CD4-positive, alpha-beta T cell treated with Interleukin-12 subunit alpha and Interleukin-12 subunit beta, for 1 hour (primary cell): ENCODE results near the gene PPP1CA.

Experiments
- DNase-seq: peaks from one replicate; pipeline ENCODE4 v3.0.0-alpha.2; 2020

Gene PPP1CA

GRCh38 chr11:67379061-67380058, 22.3 kb downstream of the PPP1CA start:
- DNase-seq = no peak

DNA sequence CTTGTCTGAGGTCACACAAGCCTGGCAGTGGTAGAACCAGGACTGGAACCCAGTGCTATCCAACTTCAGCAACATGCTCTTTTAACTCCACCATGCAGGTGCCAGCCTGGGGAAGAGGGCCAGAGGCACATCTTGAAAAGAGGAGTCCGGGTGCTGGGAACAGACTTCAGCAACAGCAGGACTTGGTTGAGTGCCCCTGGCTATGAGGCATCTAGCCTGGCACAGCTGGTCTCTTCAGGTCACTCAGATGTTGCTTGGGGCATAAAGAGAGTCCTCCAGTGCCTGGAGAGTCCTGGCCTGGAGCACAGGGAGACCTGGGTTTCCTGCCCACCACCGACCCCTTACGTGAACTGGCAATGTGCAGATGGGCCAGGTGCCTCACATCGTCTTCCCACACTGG, 23.1 kb downstream of the PPP1CA start:
- DNase-seq = no peak

- no peak for DNase-seq
These were observed 24.5 kb downstream of the PPP1CA start for GRCh38 chr11:67376873-67377808.

- DNase-seq = no peak
These were observed 25.4 kb downstream of the PPP1CA start for GRCh38 chr11:67376063-67376820.

DNA sequence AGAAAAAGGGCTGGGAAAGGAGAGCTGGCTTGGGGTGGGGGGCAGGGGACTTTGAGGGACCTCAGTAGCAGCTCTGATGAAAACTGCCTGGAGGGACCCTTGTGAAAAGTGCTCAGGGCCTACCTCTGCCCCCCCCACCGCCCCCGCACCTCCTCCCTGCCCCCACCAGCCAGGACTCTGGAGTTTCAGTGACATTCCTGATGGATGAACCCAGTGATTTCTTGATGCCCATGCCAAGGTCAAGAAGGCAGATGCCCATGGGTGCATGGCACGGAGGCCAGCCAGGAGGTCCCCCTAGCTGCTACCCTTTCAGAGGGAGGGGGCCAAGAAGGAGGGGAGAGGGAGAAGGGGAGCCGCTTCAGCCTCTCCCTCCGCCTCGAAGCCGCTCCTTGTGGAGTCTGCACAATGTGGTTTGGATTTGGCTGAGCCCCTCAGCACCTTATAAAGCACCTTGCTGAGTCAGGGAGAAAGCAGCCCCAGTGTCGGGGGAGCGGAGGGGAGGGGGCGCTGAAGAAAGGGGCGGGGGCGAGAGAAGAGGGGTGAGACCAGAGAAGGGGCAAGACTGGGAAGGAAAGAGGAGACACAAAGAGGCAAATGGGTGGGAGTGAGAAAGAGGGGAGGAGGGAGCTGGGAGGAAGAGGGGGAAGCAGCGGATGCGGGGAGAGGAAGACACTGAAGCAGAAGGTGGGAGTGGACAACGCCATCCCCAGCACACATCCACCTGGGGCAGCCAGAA, 26.2 kb downstream of the PPP1CA start:
- DNase-seq = no peak

GRCh38 chr11:67374571-67375281, 26.9 kb downstream of the PPP1CA start:
- no peak for DNase-seq

DNA sequence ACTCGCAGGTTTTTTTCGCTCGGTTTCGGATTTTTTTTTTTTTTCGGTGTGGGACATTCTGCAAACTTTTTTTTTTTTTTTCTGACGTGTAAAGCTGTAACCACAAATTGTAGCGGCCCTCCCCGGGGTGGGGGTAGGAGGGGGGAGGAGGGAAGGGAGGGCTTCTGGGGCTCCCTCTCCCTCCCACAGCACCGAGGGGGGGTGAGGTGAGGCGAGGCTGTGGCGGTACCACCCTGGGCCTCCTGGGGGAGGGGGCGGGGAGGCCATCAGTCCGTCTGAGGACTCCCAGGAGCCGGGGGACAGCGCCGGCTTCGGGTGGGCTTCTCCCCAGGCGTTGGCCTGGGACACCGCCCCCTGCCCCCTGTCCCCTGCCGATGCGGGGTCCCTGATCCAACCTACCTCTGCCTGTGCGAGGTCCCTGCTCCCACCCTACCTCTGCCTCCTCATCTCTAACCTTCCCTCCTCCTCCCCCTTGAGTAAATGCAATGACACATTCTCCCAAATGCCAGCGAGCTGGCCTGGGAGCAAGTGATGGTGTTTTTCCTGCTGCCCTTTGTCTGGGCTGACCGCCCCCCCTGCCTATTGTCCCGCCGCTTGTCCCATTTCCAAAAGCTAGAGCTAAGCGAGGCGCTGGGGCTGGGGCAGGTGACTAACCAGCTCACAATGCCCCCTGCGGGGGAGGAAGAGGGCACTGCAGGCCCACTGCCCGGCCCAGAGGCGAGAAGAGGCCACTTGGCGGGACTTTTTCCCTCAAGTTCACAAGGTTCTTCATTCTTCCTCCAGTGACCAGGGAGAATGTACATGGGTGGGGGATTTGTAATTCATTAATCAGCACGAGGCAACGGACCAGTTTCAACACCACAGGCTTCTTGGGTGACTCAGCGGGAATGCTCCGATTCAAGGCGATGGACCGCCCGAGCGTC, 27.7 kb downstream of the PPP1CA start:
- DNase-seq = peak; percentile 90

DNA sequence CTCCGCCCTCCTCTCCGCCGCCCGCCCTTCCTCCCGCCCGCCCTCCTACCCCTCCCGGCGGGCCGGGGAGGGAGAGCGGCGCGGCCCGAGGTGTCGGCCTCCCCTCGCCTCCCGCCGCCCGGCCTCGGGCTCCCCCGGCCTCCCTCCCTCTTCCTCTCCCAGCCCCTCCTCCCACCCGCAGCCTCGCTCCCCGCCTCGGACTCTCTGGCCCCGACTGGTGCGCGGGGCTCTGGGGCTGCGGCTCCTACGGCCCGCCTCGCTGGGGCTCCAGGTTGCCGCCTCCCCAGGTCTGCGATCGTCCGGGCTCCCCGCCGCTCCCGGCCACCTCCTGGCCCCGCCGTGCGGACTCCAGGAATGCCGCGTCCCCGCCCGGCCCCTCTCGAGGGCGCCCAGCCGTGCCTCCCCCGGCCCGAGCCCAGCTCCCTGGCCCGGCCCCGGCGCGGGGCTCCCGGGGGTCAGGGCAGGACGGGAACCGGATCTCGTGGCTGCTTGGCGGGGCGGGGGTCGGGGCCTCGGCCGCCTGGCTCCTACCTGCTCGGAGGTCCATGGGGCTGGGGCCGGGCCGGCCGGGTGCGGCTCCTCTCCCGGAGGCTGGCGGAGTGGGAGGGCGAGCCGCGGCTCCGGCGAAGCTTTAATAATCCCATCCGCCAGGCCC, 28.5 kb downstream of the PPP1CA start, which contains the start of gene CLCF1:
Gene CLCF1 (minus strand): TSS at position 606 of the 655 bp plus-strand sequence. CDS start 59 bp downstream, at position 547.
- peak; percentile 50 for DNase-seq

GRCh38 chr11:67372321-67372992, 29.2 kb downstream of the PPP1CA start:
- peak; percentile 32 for DNase-seq

- DNase-seq = no peak
These were observed 29.7 kb downstream of the PPP1CA start for GRCh38 chr11:67371911-67372320.

DNA sequence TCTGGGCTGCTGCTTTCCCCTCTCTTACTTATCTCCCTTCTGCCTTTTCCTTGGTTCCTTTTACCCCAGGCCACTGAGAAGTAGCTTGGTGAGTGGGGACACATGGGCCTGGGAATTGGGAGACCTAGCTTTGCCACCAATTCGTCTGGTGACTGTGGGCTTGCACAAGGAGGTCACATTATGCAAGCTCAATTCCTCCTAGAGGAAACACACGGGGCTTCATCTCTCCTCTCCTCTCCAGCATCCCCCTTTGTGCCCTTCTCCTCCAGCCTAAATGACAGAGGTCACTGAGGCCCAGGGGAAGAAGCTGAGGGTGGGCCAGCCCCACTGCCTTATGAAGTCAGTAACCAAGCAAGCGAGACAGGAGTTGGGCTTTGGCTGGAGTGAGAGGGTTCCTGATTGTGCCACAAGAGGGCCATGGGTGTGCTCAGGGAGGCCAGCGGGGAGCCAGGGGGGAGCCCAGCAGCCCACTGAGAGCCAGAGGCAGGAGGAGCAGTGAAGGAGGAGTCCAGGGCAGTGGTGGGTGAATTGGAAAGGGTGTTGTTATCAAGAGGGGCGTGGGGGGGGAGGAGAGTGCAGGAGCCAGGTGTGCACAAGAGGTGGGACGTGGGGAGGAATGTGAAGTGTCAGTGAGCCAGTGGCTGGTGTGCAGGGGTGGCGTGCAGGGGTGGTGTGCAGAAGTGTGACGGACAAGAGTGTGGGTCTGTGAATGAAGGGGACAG, 30.3 kb downstream of the PPP1CA start:
- DNase-seq = peak; percentile 48

DNA sequence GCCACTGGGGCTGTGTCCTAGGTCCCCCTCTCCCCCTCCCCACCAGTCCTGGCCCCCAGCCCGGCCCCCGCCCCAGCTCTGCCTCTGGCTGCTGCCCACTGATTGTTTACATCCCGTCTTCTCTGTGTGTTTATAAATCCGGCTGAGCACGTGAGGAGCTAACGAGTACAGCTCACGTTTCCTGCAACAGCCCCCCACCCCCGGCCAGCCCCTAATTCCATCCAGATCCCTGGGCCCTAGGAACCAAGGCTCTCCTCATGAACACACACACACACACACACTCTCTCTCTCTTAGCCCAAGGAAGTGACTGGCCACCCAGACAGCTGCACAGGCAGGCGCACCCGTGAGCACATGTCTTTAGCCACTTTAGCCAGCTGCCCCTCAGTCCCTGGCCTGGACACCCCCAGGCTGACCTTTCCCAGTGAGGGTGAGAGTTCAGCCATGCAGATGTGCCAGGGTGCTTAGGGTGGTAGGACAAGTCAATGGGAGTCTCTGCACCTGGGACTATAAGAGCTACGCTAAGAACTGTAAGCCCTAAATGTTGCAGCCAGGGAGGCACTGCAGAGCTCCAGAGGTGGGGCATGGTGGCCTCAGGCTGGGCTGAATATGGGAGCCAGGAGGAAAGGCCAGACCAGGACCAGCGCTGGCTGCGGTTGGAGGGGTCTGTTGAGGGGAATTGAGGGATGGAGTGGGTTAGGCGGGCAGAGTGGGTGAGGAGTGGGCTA, 31.1 kb downstream of the PPP1CA start:
- no peak for DNase-seq

- no peak for DNase-seq
These were observed 31.8 kb downstream of the PPP1CA start for GRCh38 chr11:67369801-67370284.

DNA sequence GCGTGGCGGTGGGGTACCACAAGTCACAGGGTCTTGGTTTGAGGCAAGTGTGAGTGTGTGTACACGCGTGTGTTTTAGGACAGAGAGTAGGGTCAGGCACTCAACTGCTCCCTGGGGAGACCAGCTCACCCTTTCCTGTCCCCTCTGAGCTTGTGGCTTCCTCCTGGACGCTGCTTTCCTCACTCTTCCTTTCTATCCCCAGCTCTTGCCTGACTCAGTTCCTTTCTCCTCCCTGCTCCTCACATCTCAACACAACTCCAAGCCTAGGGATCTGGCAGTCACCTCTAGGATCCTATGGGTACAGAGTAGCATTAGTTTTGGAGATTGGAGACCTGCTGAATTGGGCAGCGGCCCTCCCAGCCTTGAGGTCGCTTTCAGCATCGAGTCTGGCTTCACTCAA, 32.4 kb downstream of the PPP1CA start:
- DNase-seq = no peak

DNA sequence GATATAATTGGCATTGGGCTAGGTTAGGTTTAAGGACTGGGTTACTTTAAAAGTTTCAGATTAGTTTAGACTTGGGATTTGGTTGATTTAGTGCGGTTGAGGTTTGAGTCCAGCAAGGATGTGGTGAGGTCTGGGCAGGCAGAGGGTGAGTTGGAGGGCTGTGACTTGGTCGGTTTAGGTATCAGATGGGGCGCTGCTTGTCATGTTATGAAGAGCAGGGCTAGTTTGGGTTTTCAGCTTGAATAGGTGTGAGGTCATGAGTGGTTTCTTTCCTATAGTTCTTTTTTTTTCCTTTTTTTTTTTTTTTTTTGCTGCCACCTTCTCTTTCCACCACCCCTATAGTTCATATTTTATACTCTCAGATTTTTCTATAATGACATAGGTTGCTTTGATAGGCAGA, 33.0 kb downstream of the PPP1CA start:
- peak; percentile 46 for DNase-seq

DNA sequence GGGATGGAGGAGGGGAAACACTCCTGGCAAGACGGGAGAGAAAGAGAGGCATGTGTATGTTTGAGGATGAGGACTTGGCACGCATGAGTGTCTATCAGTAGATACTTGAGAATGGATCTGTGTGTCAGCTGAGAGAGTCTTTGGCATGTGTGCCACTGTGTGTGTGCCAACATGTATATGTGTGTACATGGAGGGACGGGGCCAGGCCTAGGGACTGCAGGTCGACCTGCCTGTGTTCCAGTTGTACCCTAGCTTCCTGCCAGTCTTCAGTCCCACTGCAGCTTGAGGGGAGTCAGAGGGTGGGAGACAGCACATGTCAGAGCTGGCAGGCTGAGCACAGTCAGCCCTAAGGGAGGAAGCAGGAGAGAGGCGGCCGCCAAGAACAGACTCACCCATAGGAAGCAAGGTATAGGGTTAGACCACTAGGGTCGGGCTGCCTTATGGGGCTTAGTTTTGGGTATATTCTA, 33.9 kb downstream of the PPP1CA start:
- DNase-seq = no peak
